SK-N-MC (cell line): ENCODE measurements around the gene F3.

ENCODE experiments used
- EZH2 ChIP-seq: fragments of 200-600 bp; sonication (generic); IDR thresholded peaks from one replicate; pipeline ENCODE4 v1.6.1; 2017; ENCODE audit warnings: antibody characterized with exemption
- POLR2AphosphoS5 ChIP-seq: IDR thresholded peaks from 2 replicates; pipeline ENCODE4 v1.6.1; 2012; ENCODE audit warnings: mild to moderate bottlenecking, low read depth, low read length, borderline replicate concordance

- TF ChIP-seq POLR2AphosphoS5: no peak
- no peak for TF ChIP-seq EZH2
These were observed 37.0 kb downstream of the F3 start for GRCh38 chr1:94504601-94505000.
